ENCODE measurements around the gene NPAS3.

- TF ChIP-seq REST (IDR thresholded peaks at IDR 0.05; ENCODE audit: insufficient read depth in 1 of 2, low read depth in 2 of 2, low read length in 2 of 2) (no peak), SIN3A (IDR thresholded peaks at IDR 0.05; ENCODE audit: borderline replicate concordance, insufficient read depth, low read length) (no peak), TAF1 (IDR thresholded peaks at IDR 0.05; ENCODE audit: borderline replicate concordance, insufficient read depth, low read length) (no peak), POLR2AphosphoS5 (IDR thresholded peaks at IDR 0.05; ENCODE audit: low read depth, low read length) (no peak), FOXP2 (optimal IDR thresholded peaks at IDR 0.05; ENCODE audit: borderline replicate concordance, extremely low read depth, extremely low read length, insufficient read depth) (no peak)
These were observed 118.9 kb downstream of the NPAS3 start for GRCh38 chr14:33057585-33057984.

Data from PFSK-1 (cell line).